Left renal cortex interstitium (tissue), 4 donors: Measurements from ENCODE around the gene CHPF2. TPM values are rescaled to one million over a fixed set of nuclear protein-coding genes. Genes with fewer than 3 reads are reported as not detected.

Experiments
- DNase-seq, 4 donors: peaks; one replicate each; pipeline ENCODE4 v3.0.0-alpha.2; 2013; ENCODE audit warnings: low read depth in 4 of 4, low spot score in 2 of 4, missing footprints in 1 of 4
- polyA plus RNA-seq, 4 donors: library from polyadenylated mRNA; unstranded; fragments of 120-200 nt; gene quantifications; one replicate each; pipeline ENCODE4 v1.2.1, GENCODE V29; 2013; ENCODE audit not compliant: insufficient read length in 4 of 4

CHPF2 gene
- polyA plus RNA-seq, 4 donors: 22.2 to 29.9 (median 26.8) TPM

DNA sequence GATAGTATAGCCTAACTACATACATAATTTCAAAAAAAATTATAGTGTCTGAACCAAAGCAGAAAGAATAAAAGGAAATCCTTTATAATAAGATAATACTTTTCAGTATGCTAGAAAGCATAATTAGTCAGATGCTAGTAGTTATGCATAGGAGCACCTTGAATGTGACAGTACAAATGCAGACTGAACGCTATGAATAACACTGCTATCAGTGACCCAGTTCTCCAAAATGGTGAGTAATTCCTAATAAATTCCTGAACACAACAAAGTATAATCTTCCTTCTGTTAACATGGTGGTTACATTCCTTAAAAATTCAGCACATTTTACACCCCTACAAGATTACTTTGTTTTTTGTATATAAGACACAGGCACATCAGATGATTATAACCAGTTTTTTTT lies 1.2 kb upstream of the CHPF2 start:
- DNase-seq: no peak

- no peak for DNase-seq
Measured at GRCh38 chr7:151232917-151233701, 826 bp downstream of the CHPF2 start.

GRCh38 chr7:151233804-151234203 lies 1.5 kb downstream of the CHPF2 start:
- DNase-seq: no peak

DNA sequence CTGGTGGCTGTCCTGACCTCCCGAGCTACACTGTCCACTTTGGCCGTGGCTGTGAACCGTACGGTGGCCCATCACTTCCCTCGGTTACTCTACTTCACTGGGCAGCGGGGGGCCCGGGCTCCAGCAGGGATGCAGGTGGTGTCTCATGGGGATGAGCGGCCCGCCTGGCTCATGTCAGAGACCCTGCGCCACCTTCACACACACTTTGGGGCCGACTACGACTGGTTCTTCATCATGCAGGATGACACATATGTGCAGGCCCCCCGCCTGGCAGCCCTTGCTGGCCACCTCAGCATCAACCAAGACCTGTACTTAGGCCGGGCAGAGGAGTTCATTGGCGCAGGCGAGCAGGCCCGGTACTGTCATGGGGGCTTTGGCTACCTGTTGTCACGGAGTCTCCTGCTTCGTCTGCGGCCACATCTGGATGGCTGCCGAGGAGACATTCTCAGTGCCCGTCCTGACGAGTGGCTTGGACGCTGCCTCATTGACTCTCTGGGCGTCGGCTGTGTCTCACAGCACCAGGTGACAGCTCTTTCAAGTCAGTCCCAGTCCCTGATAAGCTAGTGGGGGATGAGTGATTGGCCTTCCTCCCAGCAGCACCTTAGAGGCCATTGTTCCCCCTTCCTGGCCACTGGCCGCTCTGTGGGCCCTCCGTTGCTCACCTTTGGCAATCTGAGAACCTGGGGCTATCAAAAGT lies 3.0 kb downstream of the CHPF2 start:
- DNase-seq: no peak

DNA sequence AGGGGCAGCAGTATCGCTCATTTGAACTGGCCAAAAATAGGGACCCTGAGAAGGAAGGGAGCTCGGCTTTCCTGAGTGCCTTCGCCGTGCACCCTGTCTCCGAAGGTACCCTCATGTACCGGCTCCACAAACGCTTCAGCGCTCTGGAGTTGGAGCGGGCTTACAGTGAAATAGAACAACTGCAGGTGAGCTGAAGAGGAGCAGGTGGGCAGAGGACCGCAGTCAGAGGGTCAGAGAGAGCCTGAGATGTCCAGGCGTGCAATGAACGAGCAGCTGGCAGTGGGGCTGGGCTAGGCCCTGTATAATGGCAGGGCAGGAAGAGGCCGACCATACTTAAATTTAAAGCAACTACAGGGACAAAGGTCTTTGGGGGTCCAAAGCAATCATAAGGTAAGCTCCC lies 4.1 kb downstream of the CHPF2 start:
- no peak for DNase-seq

GRCh38 chr7:151237244-151238189 lies 5.2 kb downstream of the CHPF2 start:
- no peak for DNase-seq

DNA sequence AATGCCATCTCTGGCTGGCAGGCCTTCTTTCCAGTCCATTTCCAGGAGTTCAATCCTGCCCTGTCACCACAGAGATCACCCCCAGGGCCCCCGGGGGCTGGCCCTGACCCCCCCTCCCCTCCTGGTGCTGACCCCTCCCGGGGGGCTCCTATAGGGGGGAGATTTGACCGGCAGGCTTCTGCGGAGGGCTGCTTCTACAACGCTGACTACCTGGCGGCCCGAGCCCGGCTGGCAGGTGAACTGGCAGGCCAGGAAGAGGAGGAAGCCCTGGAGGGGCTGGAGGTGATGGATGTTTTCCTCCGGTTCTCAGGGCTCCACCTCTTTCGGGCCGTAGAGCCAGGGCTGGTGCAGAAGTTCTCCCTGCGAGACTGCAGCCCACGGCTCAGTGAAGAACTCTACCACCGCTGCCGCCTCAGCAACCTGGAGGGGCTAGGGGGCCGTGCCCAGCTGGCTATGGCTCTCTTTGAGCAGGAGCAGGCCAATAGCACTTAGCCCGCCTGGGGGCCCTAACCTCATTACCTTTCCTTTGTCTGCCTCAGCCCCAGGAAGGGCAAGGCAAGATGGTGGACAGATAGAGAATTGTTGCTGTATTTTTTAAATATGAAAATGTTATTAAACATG lies 6.0 kb downstream of the CHPF2 start:
- no peak for DNase-seq

GRCh38 chr7:151238924-151239836 lies 6.9 kb downstream of the CHPF2 start:
- no peak for DNase-seq

GRCh38 chr7:151239837-151240459 lies 7.7 kb downstream of the CHPF2 start:
- no peak for DNase-seq

GRCh38 chr7:151240536-151240935 lies 8.3 kb downstream of the CHPF2 start:
- no peak for DNase-seq

GRCh38 chr7:151240942-151241754 lies 8.9 kb downstream of the CHPF2 start:
- DNase-seq: no peak

DNA sequence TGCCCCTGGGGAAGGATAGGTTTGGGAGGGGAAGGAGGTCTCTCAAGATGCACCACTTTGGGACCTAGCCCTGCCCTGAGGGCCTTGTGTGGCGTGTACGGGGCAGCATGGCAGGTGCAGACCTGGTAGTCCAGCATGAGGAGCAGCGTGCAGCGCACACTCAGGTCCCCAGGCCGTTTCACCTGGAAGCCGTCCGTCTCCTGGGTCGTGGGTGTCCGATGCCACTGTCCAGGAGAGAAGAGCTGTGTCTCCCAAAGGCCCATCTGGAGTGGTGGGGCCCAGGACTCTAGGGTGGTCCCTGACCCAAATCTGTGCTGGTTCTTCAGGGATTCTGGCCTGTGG lies 9.4 kb downstream of the CHPF2 start:
- DNase-seq: no peak

DNA sequence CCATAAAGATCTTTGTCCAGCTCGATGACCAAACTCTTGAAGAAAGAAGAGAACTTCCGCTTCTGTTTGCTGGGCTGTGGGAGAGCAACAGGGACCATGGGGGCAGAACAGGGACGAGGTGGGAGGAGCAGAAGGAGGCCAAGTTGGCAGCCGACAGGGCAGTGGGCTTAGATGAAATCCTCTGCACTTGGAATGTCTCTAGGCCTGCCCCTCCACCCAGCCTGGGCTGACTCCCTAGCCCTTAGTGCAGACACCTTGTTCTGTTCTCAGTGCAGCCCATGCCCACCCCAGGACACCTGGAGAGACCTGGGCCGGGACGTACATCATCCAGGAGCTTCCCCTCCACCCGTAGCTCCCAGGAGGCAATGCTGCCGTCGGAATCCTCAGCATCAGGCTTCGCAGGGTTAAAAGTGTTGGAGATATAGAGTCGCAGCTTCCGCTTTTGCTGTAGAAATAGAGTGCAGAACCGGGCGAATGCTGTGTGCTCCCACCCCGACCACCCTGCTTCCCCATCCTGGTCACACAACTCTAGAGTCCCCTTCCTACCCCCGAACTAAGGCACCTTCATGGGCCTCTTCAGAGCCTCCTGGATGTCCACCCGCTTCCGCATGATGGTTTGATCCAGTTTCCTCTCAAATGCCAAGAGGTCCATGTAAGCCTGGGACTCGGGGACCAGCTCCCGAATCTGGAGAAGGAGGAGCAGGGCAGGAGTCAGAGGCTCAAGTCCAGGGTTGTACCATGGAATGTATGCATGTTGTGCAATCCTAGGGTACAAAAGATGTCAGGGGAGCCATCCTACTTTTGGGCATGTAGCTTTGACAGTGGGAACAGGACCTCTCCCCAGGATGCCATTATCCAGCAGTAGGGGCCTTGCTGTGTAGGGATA lies 10.1 kb downstream of the CHPF2 start:
- no peak for DNase-seq

- DNase-seq: no peak
Measured at GRCh38 chr7:151243045-151243349, 10.7 kb downstream of the CHPF2 start.

- DNase-seq: no peak
Measured at GRCh38 chr7:151243408-151244195, 11.3 kb downstream of the CHPF2 start.

GRCh38 chr7:151244196-151244840 lies 12.0 kb downstream of the CHPF2 start:
- DNase-seq: no peak
